ENCODE results near the gene ZKSCAN3. TPM values are rescaled to one million over a fixed set of nuclear protein-coding genes. Genes with fewer than 3 reads are reported as not detected.
"Not testable (repeated sequence)": the region's sequence is repeated elsewhere in the genome, so short reads cannot be mapped to it uniquely, and the experiment has no call there.

The ZKSCAN3 gene
- total RNA-seq, 1 experiment from 2014 or later, result 5.6 TPM

DNA sequence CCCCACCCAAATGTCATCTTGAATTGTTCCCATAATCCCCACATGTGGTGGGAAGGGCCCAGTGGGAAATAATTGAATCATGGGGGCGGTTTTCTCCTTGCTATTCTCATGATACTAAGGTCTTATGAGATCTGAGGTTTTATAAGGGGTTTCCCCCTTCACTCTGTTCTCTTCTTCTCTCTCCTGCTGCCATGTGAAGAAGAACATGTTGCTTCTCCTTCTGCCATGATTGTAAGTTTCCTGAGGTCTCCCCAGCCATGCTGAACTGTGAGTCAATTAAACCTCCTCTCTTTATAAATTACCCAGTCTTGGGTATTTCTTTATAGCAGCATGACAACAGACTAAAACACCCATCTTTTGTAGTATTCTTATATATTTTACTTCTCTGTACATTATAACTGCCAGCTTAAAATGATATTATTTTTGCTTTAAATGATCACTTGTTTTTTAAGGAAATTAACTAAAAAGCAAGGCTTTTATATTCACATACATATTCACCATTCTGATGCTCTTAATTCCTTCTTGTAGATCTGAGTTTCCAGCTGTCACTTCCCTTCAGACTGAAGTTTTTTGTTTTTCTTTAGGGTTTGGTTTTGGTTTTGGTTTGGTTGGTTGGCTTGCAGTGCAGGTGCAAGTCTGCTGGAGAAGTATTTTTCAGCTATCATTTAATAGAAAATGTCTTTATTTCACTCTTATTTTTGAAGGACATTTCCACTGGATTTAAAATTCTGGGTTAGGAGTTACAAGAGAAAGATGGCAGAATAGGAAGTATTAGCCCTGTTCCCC lies 9.2 kb upstream of the ZKSCAN3 start:
- no peak for DNase-seq (ENCODE audit: extremely low read depth, low read depth)

DNA sequence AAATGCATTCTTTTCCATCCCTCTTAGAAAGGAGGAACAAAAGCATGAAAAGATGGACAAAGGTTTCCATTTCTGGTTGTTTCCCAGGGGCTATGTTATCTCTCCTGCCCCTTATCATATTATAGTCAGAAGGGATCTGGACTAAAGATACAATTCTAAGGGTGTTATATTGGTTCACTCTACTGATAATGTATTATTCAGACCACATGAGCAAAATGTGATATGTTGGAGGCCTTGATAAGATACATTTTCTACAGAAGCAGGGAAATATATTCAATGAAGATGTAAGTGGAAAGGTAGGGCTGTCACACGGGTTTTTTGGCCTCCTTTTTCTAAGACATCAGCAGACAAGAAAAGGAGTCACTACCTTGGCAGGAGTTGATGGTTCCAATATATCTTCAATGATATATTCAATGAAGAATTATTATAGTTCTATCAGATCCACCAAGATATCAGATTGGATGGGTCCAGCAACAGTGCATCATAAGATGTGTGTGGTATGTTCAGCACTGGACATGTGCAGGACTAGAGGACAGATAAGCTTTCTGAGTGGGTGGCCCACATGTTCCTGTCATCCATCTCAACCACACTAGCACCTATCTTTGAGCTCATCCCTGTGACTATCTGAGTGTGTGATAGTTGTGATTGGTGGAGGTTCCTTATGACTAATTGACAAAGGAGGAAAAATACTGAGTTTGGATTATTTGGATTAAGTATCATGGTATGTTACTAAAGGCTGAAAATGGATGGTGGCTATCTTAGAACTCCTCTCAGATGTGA lies 5.7 kb upstream of the ZKSCAN3 start:
- DNase-seq (ENCODE audit: extremely low read depth, low read depth), result no peak

DNA sequence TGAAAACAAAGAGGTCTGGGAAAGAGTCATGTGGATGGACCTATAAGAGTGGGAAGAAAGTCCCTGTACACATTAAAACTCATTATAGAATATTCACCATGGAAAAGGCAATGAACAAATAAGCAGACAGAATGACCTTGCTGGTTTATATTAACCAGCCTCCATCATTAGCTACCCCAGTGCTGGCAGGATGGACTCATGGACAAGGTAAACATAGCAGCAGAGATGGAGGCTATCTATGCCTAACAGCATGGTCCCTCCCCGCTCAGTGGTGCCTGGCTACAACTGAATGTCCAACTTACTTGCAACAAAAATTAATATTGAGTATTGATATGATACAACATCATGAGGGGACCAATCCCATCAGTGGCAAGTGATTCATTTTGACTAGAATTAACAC lies 4.5 kb upstream of the ZKSCAN3 start:
- no peak for DNase-seq (ENCODE audit: extremely low read depth, low read depth)

DNA sequence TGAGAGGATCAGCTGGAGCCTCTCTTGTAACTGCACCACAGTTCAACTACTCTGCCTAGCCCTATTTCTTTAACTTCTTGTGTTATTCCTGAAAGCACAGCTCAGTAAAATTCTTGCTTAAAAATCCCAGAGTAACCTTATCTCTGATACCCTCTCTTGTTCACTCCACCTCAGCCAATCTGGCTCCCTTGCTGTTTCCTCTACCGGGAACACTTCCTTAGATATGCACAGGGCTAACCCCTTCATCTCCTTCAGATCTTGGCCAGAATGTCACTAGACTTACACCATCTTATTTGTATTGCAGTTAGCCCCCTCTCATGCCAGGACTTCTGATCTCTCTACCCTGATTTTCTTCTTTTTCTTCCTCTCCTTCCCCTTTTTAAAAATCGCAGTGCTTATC lies 2.6 kb upstream of the ZKSCAN3 start:
- no peak for DNase-seq (ENCODE audit: extremely low read depth, low read depth)

DNA sequence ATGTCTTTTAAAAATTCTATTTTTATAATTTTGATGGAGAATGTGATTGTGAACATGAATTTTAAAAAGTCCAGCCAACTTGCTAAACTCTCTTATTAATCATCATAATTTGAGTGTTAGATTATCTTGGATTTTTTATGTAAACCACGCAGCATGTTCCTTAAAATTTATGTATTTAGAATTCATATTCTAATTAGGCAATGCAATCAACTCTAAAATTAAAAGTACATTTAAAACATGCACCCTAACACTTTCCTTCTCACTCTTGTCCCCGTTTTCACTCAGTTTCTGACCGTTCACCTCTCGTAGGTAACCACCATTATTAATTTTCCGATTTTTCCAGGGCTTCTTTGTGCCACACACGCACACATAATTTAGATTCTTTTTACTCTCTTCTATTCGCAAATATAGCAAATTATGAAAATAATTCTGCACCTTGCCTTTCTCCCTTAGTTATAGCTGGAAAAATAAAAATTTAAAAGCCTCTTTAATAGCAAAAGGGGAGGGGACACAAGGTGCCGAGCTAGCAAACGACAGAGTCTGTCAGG lies 329 bp upstream of the ZKSCAN3 start:
- no peak for DNase-seq (ENCODE audit: extremely low read depth, low read depth)

DNA sequence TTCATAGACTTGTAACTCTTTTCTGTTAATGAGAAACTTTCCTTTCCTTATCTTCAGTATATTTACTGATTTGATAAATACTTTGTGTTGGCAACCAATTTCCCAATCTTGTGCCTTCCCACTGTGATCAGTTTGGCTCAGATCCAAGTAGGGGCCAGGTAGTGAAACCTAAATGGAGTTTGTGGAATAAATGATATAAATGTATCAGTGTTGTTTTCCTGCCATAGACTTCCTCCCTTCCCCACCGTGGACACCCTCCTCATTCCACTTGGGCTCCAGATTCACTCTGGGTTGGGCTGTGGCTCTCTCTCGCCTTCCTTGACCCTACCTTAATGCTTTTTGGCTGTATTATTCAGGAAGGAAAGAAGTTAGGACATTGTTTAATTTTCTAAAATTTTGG lies 1.3 kb downstream of the ZKSCAN3 start:
- no peak for DNase-seq (ENCODE audit: extremely low read depth, low read depth)

DNA sequence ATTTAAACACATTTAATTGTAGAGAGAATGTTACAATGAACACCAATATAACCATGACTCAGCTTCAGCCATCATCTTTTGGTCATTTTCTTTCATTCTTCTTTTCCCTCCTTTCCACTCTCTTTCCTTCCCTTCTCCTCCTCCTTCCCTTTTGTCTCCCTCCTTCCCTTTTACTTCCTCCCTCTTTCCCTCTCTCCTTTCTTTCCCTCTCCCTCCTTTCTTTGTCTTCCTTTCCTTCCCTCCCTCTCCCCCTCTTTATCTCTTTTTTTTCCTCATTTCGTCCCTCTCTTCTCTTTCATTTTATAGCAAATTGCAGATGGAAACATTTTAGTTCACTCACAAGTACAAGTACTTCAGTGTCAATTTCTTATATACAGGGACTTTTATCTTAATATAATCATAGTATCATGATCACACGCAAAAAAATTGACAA lies 1.8 kb downstream of the ZKSCAN3 start:
- DNase-seq (ENCODE audit: extremely low read depth, low read depth), result no peak

DNA sequence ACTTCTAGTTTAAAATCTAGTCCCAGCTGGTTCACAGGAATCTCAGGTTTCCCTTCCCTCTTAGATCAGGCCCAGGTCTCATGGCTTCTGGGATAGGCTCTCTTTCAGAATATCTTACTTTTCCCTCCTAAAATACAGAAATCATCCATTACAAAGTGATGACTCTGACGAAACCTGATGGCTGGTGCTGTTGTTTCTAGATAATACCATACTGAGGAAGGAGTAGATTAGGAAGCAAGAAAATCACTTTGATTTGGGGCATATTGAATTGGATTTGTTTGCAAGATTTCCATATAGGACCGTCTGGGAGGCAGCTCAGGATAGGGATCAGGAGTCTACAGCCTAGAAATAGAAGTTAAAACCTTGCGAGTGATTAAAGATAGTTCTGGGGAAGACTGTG lies 3.6 kb downstream of the ZKSCAN3 start:
- no peak for DNase-seq (ENCODE audit: extremely low read depth, low read depth)

DNA sequence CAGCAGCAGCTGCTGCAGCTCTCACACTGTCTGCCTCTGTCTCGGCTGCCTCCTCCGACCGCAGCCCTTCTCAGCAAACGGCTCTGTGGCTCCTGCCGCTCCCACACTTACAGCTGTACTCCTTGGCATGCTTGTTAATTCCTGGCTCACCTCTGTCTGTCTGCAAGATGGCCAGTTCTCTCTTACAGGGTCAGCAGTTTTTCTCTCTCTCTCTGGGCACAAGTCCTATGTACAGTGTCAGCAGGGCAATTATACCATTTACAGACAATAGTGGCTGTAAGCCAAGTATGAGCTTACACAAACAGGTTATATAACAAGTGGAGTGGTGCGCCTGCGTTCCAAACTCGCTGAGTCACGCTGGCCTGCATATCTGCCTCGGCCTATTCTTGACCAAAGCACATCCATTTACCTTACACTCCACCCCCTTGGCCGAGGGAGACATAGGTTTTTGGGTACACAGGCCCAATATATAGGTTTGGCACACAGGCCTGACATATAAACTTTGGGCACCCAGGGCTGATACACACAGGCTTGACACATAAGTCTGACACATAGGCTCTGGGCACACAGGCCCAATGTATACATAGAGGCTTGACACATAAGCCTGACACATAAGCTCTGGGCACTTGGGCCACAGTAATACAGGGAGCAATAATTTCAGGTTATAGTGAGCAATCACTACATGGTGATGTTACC lies 4.4 kb downstream of the ZKSCAN3 start:
- peak; percentile 71 for DNase-seq (ENCODE audit: extremely low read depth, low read depth)

DNA sequence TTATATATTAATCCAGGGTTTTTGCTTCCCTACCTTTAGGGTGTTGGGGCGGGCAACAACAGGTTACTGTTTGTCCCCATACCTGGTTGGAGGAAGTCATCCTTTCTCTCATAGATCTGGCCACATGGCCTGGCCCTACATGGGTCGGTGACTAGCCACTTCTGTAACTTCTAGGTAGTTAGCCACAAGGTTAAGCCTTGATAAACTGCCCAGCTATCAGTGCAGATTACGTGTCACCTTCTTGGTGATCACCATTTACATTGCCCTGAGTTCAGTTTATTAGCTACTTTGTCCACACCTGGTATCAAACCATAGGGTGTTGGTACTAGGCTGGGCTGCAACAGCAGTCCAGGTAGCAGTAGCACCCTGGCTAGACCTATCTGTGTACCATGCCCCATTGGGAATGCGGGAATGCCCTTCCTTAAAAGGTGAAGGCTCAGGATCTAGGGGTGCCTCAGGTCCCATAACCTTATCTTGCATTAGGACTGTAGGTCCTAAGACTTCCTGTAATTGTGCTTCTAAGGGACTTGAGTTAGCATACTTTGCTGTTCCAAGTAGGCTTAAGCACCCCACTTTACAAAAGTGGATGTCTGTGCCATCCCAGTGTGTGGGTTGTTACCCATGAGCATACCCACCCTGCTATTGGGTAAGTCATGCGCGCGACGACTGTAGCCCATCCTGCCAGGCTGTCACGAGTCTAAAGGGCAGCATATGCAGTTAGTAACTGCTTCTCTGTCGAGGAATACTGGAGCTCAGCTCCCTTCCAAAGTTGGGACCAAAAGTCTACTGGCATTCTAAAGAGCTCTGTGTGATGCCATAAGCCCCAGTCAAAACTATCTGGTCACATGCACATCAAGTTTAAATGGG lies 5.2 kb downstream of the ZKSCAN3 start:
- no peak for DNase-seq (ENCODE audit: extremely low read depth, low read depth)

DNA sequence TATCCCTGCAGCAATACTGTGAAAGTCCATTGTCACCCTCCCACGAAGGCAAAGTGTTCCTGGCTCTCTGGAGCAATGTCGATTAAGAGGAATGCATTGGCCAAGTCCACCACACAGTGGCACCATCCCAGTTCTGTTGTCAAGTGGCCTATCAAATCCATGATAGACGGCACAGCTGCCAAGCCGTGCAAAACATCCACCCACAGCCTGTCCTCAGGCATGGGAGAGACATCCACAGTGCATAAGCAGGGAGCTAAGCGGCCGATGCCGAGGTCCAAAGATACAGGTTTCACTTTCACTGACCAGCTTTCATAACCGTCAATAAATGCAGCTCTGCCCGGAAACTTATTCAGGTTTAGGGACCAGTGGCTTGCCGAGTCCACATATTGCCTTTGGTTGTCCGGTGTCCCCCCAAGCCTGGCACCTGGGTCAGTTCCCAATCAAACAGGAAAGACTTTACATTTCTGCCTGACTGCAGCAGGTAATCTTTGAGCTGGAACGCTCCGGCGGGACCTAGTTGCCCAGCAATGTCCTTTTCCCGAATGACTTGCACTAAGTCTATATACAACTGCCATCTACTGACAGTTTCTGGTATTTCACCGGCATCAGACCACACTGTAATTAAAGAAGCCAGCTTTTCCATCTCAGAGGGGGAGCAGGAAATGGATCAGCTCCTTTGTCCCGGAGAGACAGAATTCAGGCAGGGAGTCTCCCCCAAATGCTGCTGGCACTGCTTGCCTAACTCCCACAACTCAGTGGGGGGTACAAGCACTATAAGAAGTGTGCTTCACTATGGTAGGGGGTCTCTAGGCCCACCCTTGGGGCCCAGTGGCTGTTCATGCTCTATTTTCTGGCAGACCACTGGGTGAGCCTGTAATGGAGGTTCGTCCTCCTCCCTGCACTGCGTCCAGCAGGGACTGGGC lies 6.3 kb downstream of the ZKSCAN3 start:
- peak; percentile 80 for DNase-seq (ENCODE audit: extremely low read depth, low read depth)

DNA sequence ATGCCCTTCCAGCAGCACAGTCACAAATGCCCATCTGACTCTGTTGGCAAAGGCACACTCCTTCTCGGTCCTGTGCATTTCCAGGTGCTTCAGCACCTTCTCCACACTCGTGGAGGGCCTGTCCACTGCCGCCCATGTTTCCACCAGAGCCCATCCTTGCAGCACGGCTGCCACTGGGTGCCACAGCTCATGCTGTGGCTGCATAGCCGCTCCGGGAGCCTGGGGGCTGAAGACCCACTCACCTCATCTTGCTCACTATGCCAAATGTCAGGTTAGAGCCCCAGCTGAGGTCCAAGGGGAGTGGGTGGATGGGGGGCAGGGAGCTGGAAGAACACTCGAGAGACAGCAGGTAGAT lies 6.9 kb downstream of the ZKSCAN3 start:
- no peak for DNase-seq (ENCODE audit: extremely low read depth, low read depth)

DNA sequence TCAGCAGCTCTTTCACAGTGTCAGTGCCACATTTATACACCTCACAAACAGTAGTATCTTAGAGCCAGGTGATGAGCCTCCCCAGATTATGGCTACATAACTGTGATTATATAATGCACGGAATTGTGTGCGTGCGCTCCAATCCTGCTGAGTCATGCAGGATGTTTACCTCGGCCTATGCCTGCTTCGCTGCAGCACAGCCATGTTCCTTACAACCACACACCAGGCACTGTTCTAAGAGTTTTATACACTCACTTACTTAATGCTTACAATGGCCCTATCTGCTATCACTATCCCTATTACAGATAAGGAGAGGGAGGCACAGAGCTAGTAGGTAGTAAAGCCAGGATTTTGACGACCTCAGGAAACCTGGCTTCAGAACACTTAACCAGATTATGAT lies 7.3 kb downstream of the ZKSCAN3 start:
- no peak for DNase-seq (ENCODE audit: extremely low read depth, low read depth)

DNA sequence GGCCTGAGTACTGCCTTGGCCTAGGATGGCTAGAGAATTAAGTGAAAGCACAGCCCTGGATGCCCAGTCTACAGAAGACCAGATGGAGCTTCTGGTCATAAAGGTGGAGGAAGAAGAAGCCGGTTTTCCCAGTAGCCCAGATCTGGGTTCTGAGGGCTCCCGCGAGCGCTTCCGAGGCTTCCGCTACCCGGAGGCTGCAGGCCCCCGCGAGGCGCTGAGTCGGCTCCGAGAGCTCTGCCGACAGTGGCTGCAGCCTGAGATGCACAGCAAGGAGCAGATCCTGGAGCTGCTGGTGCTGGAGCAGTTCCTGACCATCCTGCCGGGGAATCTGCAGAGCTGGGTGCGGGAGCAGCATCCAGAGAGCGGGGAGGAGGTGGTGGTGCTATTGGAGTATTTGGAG lies 9.8 kb downstream of the ZKSCAN3 start:
- DNase-seq (ENCODE audit: extremely low read depth, low read depth), result not testable (repeated sequence)

DNA sequence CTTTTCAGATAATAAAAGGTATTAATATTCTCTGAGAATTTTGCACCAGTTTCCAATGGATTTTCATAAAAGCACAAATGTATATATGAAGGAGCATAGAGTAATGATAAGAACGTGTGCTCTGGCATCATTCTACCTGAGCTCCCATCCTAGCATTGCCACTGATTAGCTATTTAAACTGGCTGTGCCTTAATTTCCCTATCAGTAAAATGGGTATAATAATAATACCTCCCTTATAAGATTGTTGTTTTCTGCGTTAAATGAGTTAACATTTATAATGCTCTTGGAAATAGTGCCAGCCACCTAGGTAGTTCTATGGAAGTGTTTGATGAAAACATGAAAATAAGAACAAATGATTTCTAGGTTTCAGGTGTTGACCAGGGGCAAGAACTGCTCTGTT lies 11.2 kb downstream of the ZKSCAN3 start:
- DNase-seq (ENCODE audit: extremely low read depth, low read depth), result no peak

DNA sequence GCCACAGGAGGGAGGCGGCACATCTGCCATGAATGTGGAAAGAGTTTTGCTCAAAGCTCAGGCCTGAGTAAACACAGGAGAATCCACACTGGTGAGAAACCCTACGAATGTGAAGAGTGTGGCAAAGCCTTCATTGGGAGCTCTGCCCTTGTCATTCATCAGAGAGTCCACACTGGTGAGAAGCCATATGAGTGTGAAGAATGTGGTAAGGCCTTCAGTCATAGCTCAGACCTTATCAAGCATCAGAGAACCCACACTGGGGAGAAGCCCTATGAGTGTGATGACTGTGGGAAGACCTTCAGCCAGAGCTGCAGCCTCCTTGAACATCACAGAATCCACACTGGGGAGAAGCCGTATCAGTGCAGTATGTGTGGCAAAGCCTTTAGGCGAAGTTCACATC lies 15.8 kb downstream of the ZKSCAN3 start:
- not testable (repeated sequence) for DNase-seq (ENCODE audit: extremely low read depth, low read depth)

DNA sequence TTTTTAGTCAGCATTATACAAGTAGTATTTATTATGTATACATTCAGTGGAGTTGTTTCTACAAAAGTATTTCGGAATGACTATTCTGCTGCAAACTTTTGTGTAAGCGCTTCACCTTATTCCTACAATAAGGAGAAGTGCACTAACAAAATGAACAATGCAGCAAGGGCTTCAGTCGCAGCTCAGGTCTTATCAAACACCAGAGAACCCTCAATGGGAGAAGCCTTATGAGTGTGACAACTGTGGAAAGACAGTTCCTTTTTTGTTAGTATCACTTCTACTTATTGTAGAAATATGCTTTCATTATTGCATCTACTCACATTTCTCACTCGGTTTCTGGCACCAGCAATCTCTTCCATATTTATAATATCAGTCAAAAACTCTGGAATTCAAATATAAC lies 18.8 kb downstream of the ZKSCAN3 start:
- DNase-seq (ENCODE audit: extremely low read depth, low read depth), result no peak

DNA sequence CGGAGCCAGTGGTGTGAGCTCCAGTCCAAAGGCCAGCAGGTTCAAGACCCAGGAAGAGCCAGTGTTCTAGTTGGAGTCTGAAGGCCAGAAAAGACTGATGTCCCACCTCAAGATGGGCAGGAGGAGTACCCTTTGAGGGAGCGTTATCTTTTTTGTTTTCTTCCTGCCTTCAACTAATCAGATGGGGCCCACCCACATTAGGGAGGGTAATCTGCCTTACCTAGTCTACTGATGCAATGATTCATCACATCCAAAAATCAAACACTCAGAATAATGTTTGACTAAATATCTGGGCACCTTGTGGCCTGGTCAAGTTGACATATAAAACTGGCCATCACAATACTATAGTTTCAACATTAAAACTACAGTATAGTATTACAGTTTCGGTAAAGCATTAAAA lies 19.7 kb downstream of the ZKSCAN3 start:
- DNase-seq (ENCODE audit: extremely low read depth, low read depth), result no peak

DNA sequence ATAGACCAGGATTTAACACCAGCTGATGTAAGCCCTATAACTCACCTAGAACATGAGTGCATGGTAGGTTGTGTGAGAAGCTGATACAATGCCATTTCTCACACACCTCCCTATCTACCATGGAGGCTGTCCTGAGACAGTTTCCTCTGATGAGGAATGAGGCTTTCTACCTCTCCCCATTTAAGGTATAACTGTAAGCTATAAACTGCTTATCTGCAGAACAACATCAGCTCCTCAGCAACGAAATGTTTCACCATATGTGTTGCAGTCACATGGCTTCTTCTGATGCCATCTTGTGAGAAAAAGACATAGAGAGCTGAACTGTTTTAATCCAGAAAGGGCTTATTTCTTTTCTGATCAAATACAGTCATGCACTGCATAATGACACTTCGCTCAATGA lies 20.7 kb downstream of the ZKSCAN3 start:
- DNase-seq (ENCODE audit: extremely low read depth, low read depth), result no peak
